Ovary (tissue), 3 donors: ENCODE data around the gene KISS1.

Source experiments
- EP300 ChIP-seq: sonication (generic); formaldehyde crosslinking; IDR thresholded peaks from one replicate; pipeline ENCODE4 v1.6.1; 2017; ENCODE audit warnings: antibody characterized with exemption
- TF ChIP-seq, protein P1 (sequence below), 3 donors: fragments of 450-650 bp in 2 of 3; fragments of 200-600 bp in 1 of 3; IDR thresholded peaks; one replicate each; pipeline versions ENCODE4 v1.5.1 to v1.8.0; 2016 to 2022; ENCODE audit warnings: antibody characterized with exemption in 3 of 3, mild to moderate bottlenecking in 1 of 3
- donor health status: DM: no; HTN: no; CAD: no.

DNA sequence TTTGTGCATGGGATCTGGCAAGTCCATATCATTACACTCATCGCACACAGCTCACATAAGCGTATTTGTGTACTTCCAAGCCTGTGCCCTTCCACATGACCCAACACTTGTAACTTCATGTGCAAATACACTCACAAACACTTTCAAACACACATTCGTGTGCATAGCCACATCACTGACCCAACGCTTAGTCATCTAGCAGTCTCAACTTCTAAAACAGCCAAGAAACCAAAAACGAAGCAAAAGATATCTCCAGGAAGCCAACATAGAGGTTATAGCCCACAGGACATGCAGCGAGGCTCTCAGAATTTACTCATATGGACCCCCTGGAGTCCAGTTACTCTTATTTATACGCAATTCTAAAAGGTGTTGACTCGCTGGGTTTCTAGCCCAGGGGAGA lies 28.4 kb upstream of the KISS1 start:
- TF ChIP-seq EP300, result no peak
- TF ChIP-seq, protein P1, sequence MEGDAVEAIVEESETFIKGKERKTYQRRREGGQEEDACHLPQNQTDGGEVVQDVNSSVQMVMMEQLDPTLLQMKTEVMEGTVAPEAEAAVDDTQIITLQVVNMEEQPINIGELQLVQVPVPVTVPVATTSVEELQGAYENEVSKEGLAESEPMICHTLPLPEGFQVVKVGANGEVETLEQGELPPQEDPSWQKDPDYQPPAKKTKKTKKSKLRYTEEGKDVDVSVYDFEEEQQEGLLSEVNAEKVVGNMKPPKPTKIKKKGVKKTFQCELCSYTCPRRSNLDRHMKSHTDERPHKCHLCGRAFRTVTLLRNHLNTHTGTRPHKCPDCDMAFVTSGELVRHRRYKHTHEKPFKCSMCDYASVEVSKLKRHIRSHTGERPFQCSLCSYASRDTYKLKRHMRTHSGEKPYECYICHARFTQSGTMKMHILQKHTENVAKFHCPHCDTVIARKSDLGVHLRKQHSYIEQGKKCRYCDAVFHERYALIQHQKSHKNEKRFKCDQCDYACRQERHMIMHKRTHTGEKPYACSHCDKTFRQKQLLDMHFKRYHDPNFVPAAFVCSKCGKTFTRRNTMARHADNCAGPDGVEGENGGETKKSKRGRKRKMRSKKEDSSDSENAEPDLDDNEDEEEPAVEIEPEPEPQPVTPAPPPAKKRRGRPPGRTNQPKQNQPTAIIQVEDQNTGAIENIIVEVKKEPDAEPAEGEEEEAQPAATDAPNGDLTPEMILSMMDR (IDR thresholded peaks at IDR 0.05), result no peak
